ENCODE measurements around the gene DYSF.

DYSF gene

GRCh38 chr2:71530211-71530610, 76.8 kb downstream of the DYSF start:
- DNase-seq (ENCODE audit: low read depth in 2 of 2), result no peak

- DNase-seq (ENCODE audit: low read depth in 2 of 2), result no peak
Measured at GRCh38 chr2:71530641-71531332, 77.4 kb downstream of the DYSF start.

GRCh38 chr2:71531522-71532047, 78.2 kb downstream of the DYSF start:
- DNase-seq (ENCODE audit: low read depth in 2 of 2), result no peak

GRCh38 chr2:71532327-71532726, 79.0 kb downstream of the DYSF start:
- no peak for DNase-seq (ENCODE audit: low read depth in 2 of 2)

DNA sequence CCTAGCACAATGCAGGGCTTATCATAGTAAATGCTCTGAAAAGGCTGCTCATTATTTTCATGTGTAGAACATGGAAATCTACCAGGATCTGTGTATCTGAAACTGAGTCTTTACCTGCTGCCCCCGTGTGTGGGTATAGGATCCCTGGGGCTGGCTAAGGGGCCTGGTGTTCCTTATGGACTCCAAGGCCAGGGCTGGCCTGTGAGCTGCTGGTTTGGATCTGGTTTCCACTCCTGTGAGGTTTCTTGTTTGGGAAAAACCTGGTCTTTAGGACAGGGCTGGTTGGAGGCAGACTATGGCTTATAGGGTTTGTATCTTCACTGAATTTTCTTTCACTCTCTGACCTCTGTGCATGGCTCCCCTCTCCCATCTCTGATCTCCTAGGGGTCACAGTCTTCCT, 80.8 kb downstream of the DYSF start:
- no peak for DNase-seq (ENCODE audit: low read depth in 2 of 2)

DNA sequence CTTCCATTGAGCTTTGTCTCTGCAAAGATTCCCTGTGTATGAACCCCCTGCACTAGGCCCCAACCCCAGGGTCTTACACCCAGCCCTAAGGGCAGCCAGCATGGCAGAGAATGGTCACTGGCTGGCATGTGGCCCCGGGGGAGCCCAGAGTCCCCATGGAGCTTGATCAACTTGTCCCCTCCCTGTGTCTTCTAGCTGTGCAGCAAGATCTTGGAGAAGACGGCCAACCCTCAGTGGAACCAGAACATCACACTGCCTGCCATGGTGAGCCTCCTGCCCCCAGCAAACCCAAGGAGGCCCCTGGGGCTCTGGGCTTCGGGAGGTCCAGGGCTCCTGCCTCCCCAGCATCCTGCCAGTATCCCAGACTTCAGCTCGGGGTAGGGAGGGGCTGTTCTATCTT, 81.5 kb downstream of the DYSF start:
- no peak for DNase-seq (ENCODE audit: low read depth in 2 of 2)

GRCh38 chr2:71535526-71535925, 82.2 kb downstream of the DYSF start:
- DNase-seq (ENCODE audit: low read depth in 2 of 2), result no peak

DNA sequence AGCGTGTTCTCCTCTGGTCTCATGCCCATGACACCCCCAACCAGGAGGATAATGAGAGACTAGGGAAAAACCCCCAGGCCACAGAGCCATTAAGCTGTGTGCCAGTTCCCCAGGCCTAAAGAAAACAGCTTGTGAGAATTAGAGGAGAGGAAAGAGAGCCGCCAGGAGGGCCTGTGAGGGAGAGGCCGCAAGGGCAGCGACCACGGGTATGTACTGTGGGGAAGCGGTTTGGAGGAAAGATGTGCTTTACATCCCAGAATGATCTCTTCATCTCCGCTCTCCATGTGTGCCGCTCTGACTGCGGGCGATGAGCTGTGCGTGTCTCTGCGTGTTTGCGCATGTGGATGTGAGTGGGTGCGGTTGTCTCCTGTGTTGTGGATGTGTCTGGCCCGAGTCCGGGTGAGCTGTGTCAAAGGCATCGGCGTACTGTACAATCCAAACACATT, 82.9 kb downstream of the DYSF start:
- no peak for DNase-seq (ENCODE audit: low read depth in 2 of 2)

- DNase-seq (ENCODE audit: low read depth in 2 of 2), result no peak
Measured at GRCh38 chr2:71538241-71538640, 84.9 kb downstream of the DYSF start.

DNA sequence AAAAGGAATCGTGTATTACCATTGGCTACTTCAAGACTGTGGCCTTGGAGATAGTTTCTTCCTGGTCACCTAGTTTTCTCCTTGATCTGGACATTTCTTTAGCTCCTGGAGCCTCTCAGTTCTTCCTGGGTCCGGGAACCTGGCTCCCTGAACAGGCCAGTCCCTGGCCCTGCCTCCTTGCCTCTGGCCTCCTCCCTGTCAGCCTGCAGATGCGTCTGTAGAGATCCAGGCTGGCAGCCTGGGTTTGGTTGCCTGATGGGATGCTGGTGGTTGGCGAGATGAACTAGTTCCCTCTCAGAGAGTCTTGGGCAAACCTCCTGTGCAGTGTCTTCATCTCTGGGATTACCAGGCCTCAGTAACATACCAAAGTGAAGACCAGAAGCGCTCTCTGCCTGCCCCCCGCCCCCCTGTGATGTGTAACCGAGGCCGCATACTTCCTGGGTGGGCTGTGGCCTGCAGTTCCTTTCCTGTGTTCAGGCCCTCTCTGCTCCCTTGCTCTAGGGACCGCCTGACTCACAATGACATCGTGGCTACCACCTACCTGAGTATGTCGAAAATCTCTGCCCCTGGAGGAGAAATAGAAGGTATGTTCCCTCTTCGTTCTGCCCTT, 85.4 kb downstream of the DYSF start:
- DNase-seq (ENCODE audit: low read depth in 2 of 2), result no peak

DNA sequence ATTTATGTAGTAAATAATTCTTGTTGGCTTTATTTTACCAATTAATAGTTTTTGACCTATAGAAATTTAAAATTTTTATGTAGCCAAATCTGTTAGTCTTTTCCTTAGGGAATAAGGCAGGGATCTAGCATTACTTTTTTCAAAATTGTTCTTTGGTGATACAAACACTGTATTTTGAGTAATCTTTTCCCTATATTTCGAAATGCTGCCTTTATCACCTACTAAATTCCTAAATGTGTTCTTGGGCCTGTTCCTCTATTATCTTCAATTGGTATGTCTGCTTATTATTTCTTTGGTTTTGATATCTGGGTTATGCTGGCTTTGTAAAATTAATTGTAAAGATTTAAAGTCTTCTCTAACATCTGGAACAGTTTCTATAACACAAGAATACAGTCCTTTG, 87.5 kb downstream of the DYSF start:
- no peak for DNase-seq (ENCODE audit: low read depth in 2 of 2)

DNA sequence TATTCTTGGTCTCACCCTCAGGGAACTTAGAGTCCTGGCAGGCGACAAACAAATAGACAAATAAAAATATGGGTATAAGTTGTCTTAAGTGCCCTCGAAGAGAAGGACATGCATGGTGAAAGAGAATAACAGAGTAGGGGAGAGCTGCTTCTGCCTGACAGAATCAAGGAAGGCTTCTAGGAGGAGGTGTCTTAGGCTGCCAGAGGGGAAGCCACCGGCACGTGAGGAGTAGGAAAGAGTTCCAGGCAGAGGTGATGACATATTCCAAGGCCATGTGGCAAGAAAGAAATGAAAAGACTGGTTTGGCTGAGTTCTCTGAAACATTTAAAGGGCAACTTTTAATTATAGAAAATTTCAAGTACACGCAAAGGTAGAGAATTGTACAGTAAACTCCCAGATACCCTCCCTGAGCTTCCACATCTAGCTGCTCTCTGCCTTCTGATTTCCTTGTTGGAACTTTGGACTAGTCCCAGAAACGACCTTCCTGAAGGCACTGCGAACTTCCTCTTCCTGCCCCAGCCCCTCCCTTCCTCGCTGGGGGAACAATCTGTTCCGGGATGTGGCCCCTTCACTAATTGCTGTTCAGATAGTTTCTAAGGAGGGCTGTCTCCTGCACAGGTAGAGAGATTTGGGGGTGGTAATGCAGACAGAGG, 91.7 kb downstream of the DYSF start:
- DNase-seq (ENCODE audit: low read depth in 2 of 2), result no peak

DNA sequence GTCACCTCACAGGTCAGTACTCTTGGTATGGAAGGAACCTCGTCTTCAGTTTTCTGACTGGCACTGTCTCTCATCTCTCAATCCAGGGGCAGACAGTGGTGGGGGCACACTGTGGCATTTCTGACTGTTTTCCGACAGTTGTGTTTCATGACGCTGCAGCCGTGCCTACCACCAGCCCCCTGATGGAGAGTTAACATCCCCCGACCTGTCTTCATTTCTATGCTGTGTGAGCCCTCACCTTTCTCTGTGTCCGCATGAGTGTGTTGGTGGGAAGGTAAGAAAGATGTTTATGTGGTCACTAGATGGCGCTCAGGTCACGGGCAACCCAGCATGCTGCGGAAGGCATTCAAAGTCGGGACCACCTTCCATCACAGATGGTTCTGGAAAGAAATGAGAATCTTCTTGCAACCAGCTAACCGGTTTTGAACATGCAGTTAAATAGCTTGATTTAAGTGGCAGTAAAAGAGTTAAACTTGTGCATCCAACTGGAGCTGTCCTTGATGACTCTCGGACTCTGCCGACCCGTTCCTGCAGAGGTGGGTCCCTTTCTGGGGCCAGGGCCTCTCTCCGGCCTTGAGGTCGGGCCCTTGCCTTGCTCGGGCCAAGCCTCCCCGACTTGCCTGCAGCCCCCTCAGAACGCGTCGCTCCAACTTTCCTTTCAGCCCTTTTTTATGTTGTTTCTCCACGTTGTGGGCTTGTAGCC, 92.4 kb downstream of the DYSF start:
- peak; percentile 15 to 19 for DNase-seq (ENCODE audit: low read depth in 2 of 2)

- no peak for DNase-seq (ENCODE audit: low read depth in 2 of 2)
Measured at GRCh38 chr2:71546275-71546638, 92.9 kb downstream of the DYSF start.

DNA sequence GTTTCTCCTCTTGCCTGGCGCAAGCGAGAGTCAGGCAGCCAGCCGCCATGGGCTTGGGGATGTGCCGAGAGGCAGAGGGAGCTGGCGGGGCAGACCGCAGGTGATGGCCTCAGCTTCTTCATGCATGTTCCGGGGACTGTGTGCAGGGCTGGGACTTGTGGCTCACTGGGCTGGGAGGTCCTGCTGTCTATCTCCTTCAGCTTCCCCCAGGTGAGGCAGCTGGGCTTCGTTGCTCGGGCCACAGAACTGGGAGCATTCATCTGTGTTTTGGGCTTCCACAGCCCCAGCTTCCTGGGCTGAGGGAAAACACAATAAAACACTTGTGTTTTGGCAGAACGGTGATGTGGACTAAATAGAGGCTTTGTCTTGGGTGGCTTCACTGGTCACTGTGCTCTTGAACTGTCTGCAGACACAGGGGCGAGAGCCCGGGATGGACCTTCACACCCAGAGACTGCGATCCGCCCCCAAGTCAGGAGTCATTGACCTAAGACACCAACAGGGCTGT, 93.5 kb downstream of the DYSF start:
- no peak for DNase-seq (ENCODE audit: low read depth in 2 of 2)

GRCh38 chr2:71547616-71548285, 94.4 kb downstream of the DYSF start:
- DNase-seq (ENCODE audit: low read depth in 2 of 2), result no peak

DNA sequence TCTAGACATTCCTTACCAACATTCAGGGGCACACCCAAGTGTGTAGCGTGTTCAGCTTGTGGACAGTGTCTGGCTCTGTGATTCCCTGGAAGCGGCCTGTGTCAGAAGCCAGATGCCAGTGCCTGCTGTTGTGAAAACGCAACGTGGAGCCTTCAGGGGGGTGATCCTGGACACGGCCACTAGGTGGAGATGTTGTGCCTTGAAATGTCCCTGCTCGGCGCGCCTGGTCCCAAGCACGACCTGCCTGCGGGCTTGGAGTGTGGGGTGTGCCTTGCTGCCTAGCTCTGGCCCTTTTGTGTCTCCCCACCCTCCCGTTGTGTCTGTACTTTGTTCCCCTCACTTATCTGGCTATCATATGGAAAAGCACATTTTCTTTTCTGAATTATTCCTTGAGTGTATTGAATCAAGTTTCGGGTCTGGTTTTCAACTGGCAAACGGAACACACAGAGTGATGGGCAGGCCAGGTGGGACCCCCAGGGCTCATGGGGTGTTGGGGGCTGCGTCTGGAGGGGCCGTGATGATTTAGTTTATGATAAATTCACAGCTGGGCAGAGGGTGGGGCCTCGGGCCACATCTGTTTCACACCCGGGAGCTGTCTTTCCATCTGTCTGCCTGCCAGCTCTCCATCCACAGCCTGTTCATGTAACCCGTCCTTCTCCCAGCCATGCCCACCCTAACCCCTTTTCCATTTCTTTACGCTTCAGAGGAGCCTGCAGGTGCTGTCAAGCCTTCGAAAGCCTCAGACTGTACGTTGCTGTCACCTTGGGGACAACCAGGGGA, 95.5 kb downstream of the DYSF start:
- DNase-seq (ENCODE audit: low read depth in 2 of 2), result peak; percentile 28 to 35

DNA sequence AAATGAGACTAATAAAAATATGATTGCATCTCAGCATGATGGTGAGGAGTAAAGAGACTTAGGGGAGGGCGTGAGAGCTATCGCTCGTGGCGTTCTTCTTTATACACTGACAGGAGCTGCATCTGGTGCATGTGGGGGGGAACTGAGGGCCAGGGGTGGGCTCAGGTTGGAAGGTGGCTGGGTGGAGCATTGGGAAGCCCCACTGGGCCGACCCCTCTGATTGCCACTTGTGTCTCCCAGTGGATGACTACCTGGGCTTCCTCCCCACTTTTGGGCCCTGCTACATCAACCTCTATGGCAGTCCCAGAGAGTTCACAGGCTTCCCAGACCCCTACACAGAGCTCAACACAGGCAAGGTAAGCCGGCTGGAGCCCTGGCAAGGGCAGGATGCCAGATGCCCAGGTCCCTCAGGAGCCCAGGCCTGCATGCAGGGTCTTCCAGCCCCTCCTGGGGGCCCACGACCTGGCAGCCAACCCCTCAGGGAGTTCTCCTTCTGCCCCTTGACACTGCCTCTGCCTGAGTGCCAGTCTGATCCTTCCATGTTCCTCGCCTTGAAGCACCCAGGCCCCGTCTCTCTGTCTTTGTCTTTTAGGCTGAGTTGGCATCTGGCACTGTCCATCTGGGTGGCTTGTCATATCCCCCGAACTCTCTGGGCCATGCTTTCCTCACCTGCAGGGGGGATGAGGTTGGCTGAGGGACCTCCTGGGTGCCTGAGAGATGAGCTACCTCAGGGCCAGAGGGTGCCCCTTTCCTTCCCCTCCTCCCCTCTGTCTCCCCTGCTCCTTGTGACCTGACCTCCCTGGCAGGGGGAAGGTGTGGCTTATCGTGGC, 97.7 kb downstream of the DYSF start:
- no peak for DNase-seq (ENCODE audit: low read depth in 2 of 2)

GRCh38 chr2:71551631-71551915, 98.2 kb downstream of the DYSF start:
- no peak for DNase-seq (ENCODE audit: low read depth in 2 of 2)

GRCh38 chr2:71552356-71552755, 99.0 kb downstream of the DYSF start:
- DNase-seq (ENCODE audit: low read depth in 2 of 2), result no peak

All from stimulated activated CD8-positive, alpha-beta memory T cell treated with anti-CD3 and anti-CD28 coated beads, Interleukin-15, amount 100 ng/mL, for 48 hours (primary cell).